ENCODE data around the gene FAM136A. TPM values are rescaled to one million over a fixed set of nuclear protein-coding genes. Genes with fewer than 3 reads are reported as not detected.
"Not testable (repeated sequence)": the region's sequence is repeated elsewhere in the genome, so short reads cannot be mapped to it uniquely, and the experiment has no call there.

Gene FAM136A
- total RNA-seq, 1 experiment from 2014 or later: 39.3 TPM

GRCh38 chr2:70270323-70270722, 31.5 kb downstream of the FAM136A start:
- CTCF ChIA-PET: interaction anchor here (0.6 kb wide), 1 partner anchor 197 kb away, joined by 3 read pairs; no protein-coding TSS in a partner anchor
- Histone ChIP-seq H3K79me2 (ENCODE audit: low read depth) (no peaks in the 10 kb centered on the region), H3K27ac (no peak overlapping the region), H3K27me3 (ENCODE audit: insufficient read depth, low read depth) (no peaks in the 10 kb centered on the region), H3F3A (ENCODE audit: insufficient read depth, low read depth) (no peaks in the 10 kb centered on the region), H2AFZ (no peak overlapping the region), H3K4me3 (no peak overlapping the region), H3K4me2 (no peak overlapping the region), H3K4me1 (replicated peaks; ENCODE audit: insufficient read depth) (no peaks in the 10 kb centered on the region), H3K36me3 (ENCODE audit: low read depth) (no peaks in the 10 kb centered on the region), H4K20me1 (ENCODE audit: insufficient read depth) (no peaks in the 10 kb centered on the region), H3K9me2 (ENCODE audit: insufficient read depth) (no peaks in the 10 kb centered on the region), H3K9me3 (ENCODE audit: insufficient read depth, low read depth) (no peaks in the 10 kb centered on the region)
- no TSS peak for BruUV-seq (replicated peaks)
- intact Hi-C loops (cut with micrococcal nuclease; ENCODE audit: unreplicated experiment): no loop called here
- no peak for TF ChIP-seq CTCF (conservative IDR thresholded peaks at IDR 0.05)
- no peak for TF ChIP-seq EZH2 (IDR thresholded peaks at IDR 0.05; ENCODE audit: low read depth)
- DNase-seq: no peak
- POLR2A ChIA-PET (ENCODE audit: unreplicated experiment): no interaction called here

- DNase-seq; H3K9me3 ChIP-seq (ENCODE audit: insufficient read depth, low read depth); H3K9me2 ChIP-seq (ENCODE audit: insufficient read depth); H3K36me3 ChIP-seq (ENCODE audit: low read depth); H2AFZ ChIP-seq; H3K4me1 ChIP-seq (replicated peaks; ENCODE audit: insufficient read depth); H3K4me3 ChIP-seq; H3F3A ChIP-seq (ENCODE audit: insufficient read depth, low read depth); intact Hi-C loops (cut with micrococcal nuclease; ENCODE audit: unreplicated experiment); H3K27me3 ChIP-seq (ENCODE audit: insufficient read depth, low read depth); BruUV-seq (replicated peaks); H3K4me2 ChIP-seq; H4K20me1 ChIP-seq (ENCODE audit: insufficient read depth); H3K79me2 ChIP-seq (ENCODE audit: low read depth); H3K27ac ChIP-seq: not testable (repeated sequence)
- ChIA-PET POLR2A (ENCODE audit: unreplicated experiment) (interaction anchor here (0.6 kb wide), 1 partner anchor 12 kb away, joined by 6 read pairs; the partner anchor contains the start of gene PCYOX1), CTCF (interaction anchor here (0.6 kb wide), 1 partner anchor 197 kb away, joined by 3 read pairs; no protein-coding TSS in a partner anchor)
Measured at GRCh38 chr2:70269422-70270302, 32.2 kb downstream of the FAM136A start.

- CTCF ChIA-PET; H3K36me3 ChIP-seq (ENCODE audit: low read depth); H3K4me3 ChIP-seq; H3K9me3 ChIP-seq (ENCODE audit: insufficient read depth, low read depth); H3K27ac ChIP-seq; H3K9me2 ChIP-seq (ENCODE audit: insufficient read depth); H2AFZ ChIP-seq; POLR2A ChIA-PET (ENCODE audit: unreplicated experiment); intact Hi-C loops (cut with micrococcal nuclease; ENCODE audit: unreplicated experiment); H3K4me2 ChIP-seq; H3F3A ChIP-seq (ENCODE audit: insufficient read depth, low read depth); H4K20me1 ChIP-seq (ENCODE audit: insufficient read depth); H3K79me2 ChIP-seq (ENCODE audit: low read depth); H3K4me1 ChIP-seq (replicated peaks; ENCODE audit: insufficient read depth); BruUV-seq (replicated peaks); H3K27me3 ChIP-seq (ENCODE audit: insufficient read depth, low read depth); DNase-seq: not testable (repeated sequence)
Measured at GRCh38 chr2:70266925-70267324, 34.9 kb downstream of the FAM136A start.

- Histone ChIP-seq H3K79me2 (ENCODE audit: low read depth) (no peaks in the 10 kb centered on the region), H3K4me2 (no peak overlapping the region), H3K4me3 (no peak overlapping the region), H4K20me1 (ENCODE audit: insufficient read depth) (no peaks in the 10 kb centered on the region), H3K27me3 (ENCODE audit: insufficient read depth, low read depth) (no peaks in the 10 kb centered on the region), H3F3A (ENCODE audit: insufficient read depth, low read depth) (peaks cover 4% of the 10 kb centered on the region; the same call in 1 of the 2 replicates), H3K27ac (no peak overlapping the region), H3K4me1 (replicated peaks; ENCODE audit: insufficient read depth) (peaks cover 4% of the 10 kb centered on the region; the same call in 1 of the 2 replicates), H3K36me3 (ENCODE audit: low read depth) (no peaks in the 10 kb centered on the region), H3K9me3 (ENCODE audit: insufficient read depth, low read depth) (no peaks in the 10 kb centered on the region), H2AFZ (no peak overlapping the region), H3K9me2 (ENCODE audit: insufficient read depth) (no peaks in the 10 kb centered on the region)
- no peak for TF ChIP-seq EZH2 (IDR thresholded peaks at IDR 0.05; ENCODE audit: low read depth)
- TF ChIP-seq CTCF (conservative IDR thresholded peaks at IDR 0.05): no peak
- intact Hi-C loops (cut with micrococcal nuclease; ENCODE audit: unreplicated experiment): no loop called here
- BruUV-seq (replicated peaks): no TSS peak
- CTCF ChIA-PET: no interaction called here
- POLR2A ChIA-PET (ENCODE audit: unreplicated experiment): no interaction called here
- DNase-seq: no peak
Measured at GRCh38 chr2:70261501-70261900, 40.4 kb downstream of the FAM136A start.

Measured in PC-9 (cell line).